Endodermal cell (in vitro differentiated cells): ENCODE results near the gene CYP46A1. TPM values are rescaled to one million over a fixed set of nuclear protein-coding genes. Genes with fewer than 3 reads are reported as not detected.
A peak's percentile ranks its signal among the peaks of the same experiment; 100 is the strongest.

Experiments used
- DNase-seq: peaks from one replicate; pipeline ENCODE4 v3.0.0-alpha.2; 2017
- H3K27ac ChIP-seq: 2 replicates; pipeline ENCODE4 v1.5.1; 2013; ENCODE audit warnings: mild to moderate bottlenecking, low read depth, low read length, moderate library complexity
- H3K27me3 ChIP-seq: 2 replicates; pipeline ENCODE4 v1.6.1; 2013; ENCODE audit warnings: mild to moderate bottlenecking, low read length, moderate library complexity; ENCODE audit not compliant: insufficient read depth, control insufficient read depth, poor library complexity, severe bottlenecking
- H3K36me3 ChIP-seq: 2 replicates; pipeline ENCODE4 v1.7.0; 2013; ENCODE audit warnings: mild to moderate bottlenecking, low read length, moderate library complexity; ENCODE audit not compliant: control insufficient read depth, insufficient read depth
- H3K4me1 ChIP-seq: one replicate; pipeline ENCODE4 v1.7.0; 2013; ENCODE audit warnings: low read length; ENCODE audit not compliant: control insufficient read depth, insufficient read depth
- H3K4me3 ChIP-seq: 2 replicates; pipeline ENCODE4 v1.5.1; 2013; ENCODE audit warnings: mild to moderate bottlenecking, low read length, moderate library complexity
- H3K9ac ChIP-seq: 2 replicates; pipeline ENCODE4 v1.6.1; 2013; ENCODE audit warnings: mild to moderate bottlenecking, low read length, moderate library complexity; ENCODE audit not compliant: poor library complexity, severe bottlenecking; ENCODE audit errors: extremely low read depth
- H3K9me3 ChIP-seq: 2 replicates; pipeline ENCODE4 v1.6.1; 2013; ENCODE audit warnings: mild to moderate bottlenecking, low read length, moderate library complexity; ENCODE audit not compliant: control insufficient read depth
- H3K27ac Mint-ChIP-seq: 2 replicates; pipeline ENCODE4 v1.8.0; 2020; ENCODE audit warnings: mixed read lengths
- H3K27me3 Mint-ChIP-seq: 2 replicates; pipeline ENCODE4 v1.8.0; 2021; ENCODE audit warnings: mild to moderate bottlenecking, mixed read lengths; ENCODE audit not compliant: insufficient read depth
- H3K36me3 Mint-ChIP-seq: 2 replicates; pipeline ENCODE4 v1.8.0; 2020; ENCODE audit warnings: low read depth, mixed read lengths
- H3K4me1 Mint-ChIP-seq: 2 replicates; pipeline ENCODE4 v1.8.0; 2020; ENCODE audit warnings: mixed read lengths
- H3K4me3 Mint-ChIP-seq: 2 replicates; pipeline ENCODE4 v1.8.0; 2020; ENCODE audit warnings: mild to moderate bottlenecking, moderate library complexity, mixed read lengths
- H3K9me3 Mint-ChIP-seq: 2 replicates; pipeline ENCODE4 v1.8.0; 2020; ENCODE audit warnings: mild to moderate bottlenecking, mixed read lengths
- CTCF ChIP-seq: fragments of 200-600 bp; sonication (generic); conservative IDR thresholded peaks from 2 replicates; pipeline ENCODE4 v1.5.0; 2021; ENCODE audit warnings: antibody characterized with exemption, mild to moderate bottlenecking
- WGBS, 2 experiments: methylation state at CpG; one replicate each; pipeline versions ENCODE4 v1.1.5 to v1.1.7; 2013; ENCODE audit warnings: missing lambda C conversion rate in 2 of 2, mixed read lengths in 1 of 2; ENCODE audit not compliant: insufficient coverage in 1 of 2, insufficient read length in 1 of 2; 5-methylcytosine and 5-hydroxymethylcytosine counted together
- total RNA-seq, 2 donors: library from RNA; stranded (reverse); fragmentation: NEBNext Ultra II Directional in 1 of 2; extraction: Animal tissue kit (Norgen Biotek cat#: 25700) in 1 of 2; gene quantifications; 2 replicates in 1 of 2; 3 replicates in 1 of 2; pipeline ENCODE4 v1.2.1, GENCODE V29; 2021

CYP46A1 gene
- total RNA-seq, 2 donors from 2014 or later = 0.55 to 0.57 TPM

- no peak overlapping the region for H3K27ac Mint-ChIP-seq
These were observed 20.6 kb upstream of the CYP46A1 start for GRCh38 chr14:99663386-99664057.

GRCh38 chr14:99664058-99664936, 19.8 kb upstream of the CYP46A1 start:
- Histone ChIP-seq H3K27ac (peak overlapping the region; percentile 96), H3K4me3 (no peak overlapping the region)
- no peak overlapping the region for H3K4me3 Mint-ChIP-seq

More at GRCh38 chr14:99663386-99664057, 20.6 kb upstream of the CYP46A1 start:
- Histone ChIP-seq H3K4me3 (no peak overlapping the region), H3K4me1 (peaks cover 7% of the 10 kb centered on the region), H3K27ac (peak overlapping the region; percentile 96), H3K9ac (no peak overlapping the region), H3K9me3 (no peaks in the 10 kb centered on the region), H3K27me3 (peaks cover 19% of the 10 kb centered on the region), H3K36me3 (no peaks in the 10 kb centered on the region)
- 55 to 67% methylated on average over 8 to 12 of the region's 12 CpGs for WGBS, 2 experiments
- Mint-ChIP-seq H3K4me1 (peaks cover 18% of the 10 kb centered on the region), H3K36me3 (no peaks in the 10 kb centered on the region), H3K4me3 (no peak overlapping the region), H3K9me3 (no peaks in the 10 kb centered on the region), H3K27me3 (peaks cover 28% of the 10 kb centered on the region)
- no peak for TF ChIP-seq CTCF
- DNase-seq = no peak

GRCh38 chr14:99664937-99665273, 19.2 kb upstream of the CYP46A1 start:
- H3K36me3 Mint-ChIP-seq = no peaks in the 10 kb centered on the region
- no peaks in the 10 kb centered on the region for H3K9me3 ChIP-seq
- H3K27ac ChIP-seq = peak overlapping the region; percentile 96
- peaks cover 9% of the 10 kb centered on the region for H3K27me3 ChIP-seq
- no peak overlapping the region for H3K4me3 ChIP-seq
- H3K4me3 Mint-ChIP-seq = no peak overlapping the region
- TF ChIP-seq CTCF = no peak
- 84 to 92% methylated on average over 10 to 12 of the region's 12 CpGs for WGBS, 2 experiments
- no peak overlapping the region for H3K9ac ChIP-seq
- no peaks in the 10 kb centered on the region for H3K9me3 Mint-ChIP-seq
- H3K27ac Mint-ChIP-seq = no peak overlapping the region
- peaks cover 2% of the 10 kb centered on the region for H3K4me1 ChIP-seq
- H3K36me3 ChIP-seq = no peaks in the 10 kb centered on the region
- H3K4me1 Mint-ChIP-seq = peaks cover 16% of the 10 kb centered on the region
- peaks cover 17% of the 10 kb centered on the region for H3K27me3 Mint-ChIP-seq
- no peak for DNase-seq

More at GRCh38 chr14:99664058-99664936, 19.8 kb upstream of the CYP46A1 start:
- H3K27ac Mint-ChIP-seq = peak overlapping the region; percentile 28
- H3K36me3 Mint-ChIP-seq = no peaks in the 10 kb centered on the region
- peak; percentile 89 for DNase-seq
- no peaks in the 10 kb centered on the region for H3K9me3 Mint-ChIP-seq
- peaks cover 16% of the 10 kb centered on the region for H3K4me1 Mint-ChIP-seq
- WGBS, 2 experiments = 30 to 32% methylated on average over 4 to 8 of the region's 8 CpGs
- no peaks in the 10 kb centered on the region for H3K9me3 ChIP-seq
- H3K27me3 ChIP-seq = peaks cover 12% of the 10 kb centered on the region
- H3K4me1 ChIP-seq = peaks cover 2% of the 10 kb centered on the region
- H3K36me3 ChIP-seq = no peaks in the 10 kb centered on the region
- TF ChIP-seq CTCF = peak; percentile 50
- H3K27me3 Mint-ChIP-seq = peaks cover 21% of the 10 kb centered on the region
- H3K9ac ChIP-seq = no peak overlapping the region
